GM19193 (cell line): ENCODE results near the gene SPTBN1.

Source experiments
- POLR2A ChIP-seq: IDR thresholded peaks from 4 replicates; pipeline ENCODE4 v1.6.1; 2011; ENCODE audit not compliant: insufficient read depth, insufficient read length; ENCODE audit errors: extremely low read depth

SPTBN1 gene

GRCh38 chr2:54503828-54504227, 47.7 kb downstream of the SPTBN1 start:
- no peak for TF ChIP-seq POLR2A

GRCh38 chr2:54504866-54505265, 48.7 kb downstream of the SPTBN1 start:
- TF ChIP-seq POLR2A: no peak

GRCh38 chr2:54508541-54508940, 52.4 kb downstream of the SPTBN1 start:
- TF ChIP-seq POLR2A: no peak

GRCh38 chr2:54510916-54511315, 54.8 kb downstream of the SPTBN1 start:
- no peak for TF ChIP-seq POLR2A

- no peak for TF ChIP-seq POLR2A
Measured at GRCh38 chr2:54512183-54512582, 56.1 kb downstream of the SPTBN1 start.

GRCh38 chr2:54512663-54513362, 56.7 kb downstream of the SPTBN1 start:
- no peak for TF ChIP-seq POLR2A

- no peak for TF ChIP-seq POLR2A
Measured at GRCh38 chr2:54513363-54513715, 57.2 kb downstream of the SPTBN1 start.

GRCh38 chr2:54514822-54515569, 58.9 kb downstream of the SPTBN1 start:
- no peak for TF ChIP-seq POLR2A

GRCh38 chr2:54516842-54517241, 60.7 kb downstream of the SPTBN1 start:
- no peak for TF ChIP-seq POLR2A

- no peak for TF ChIP-seq POLR2A
Measured at GRCh38 chr2:54518430-54518829, 62.3 kb downstream of the SPTBN1 start.

- TF ChIP-seq POLR2A: no peak
Measured at GRCh38 chr2:54519841-54520459, 63.8 kb downstream of the SPTBN1 start.

- no peak for TF ChIP-seq POLR2A
Measured at GRCh38 chr2:54520687-54521086, 64.6 kb downstream of the SPTBN1 start.

- TF ChIP-seq POLR2A: no peak
Measured at GRCh38 chr2:54522624-54523281, 66.6 kb downstream of the SPTBN1 start.

- no peak for TF ChIP-seq POLR2A
Measured at GRCh38 chr2:54523324-54523959, 67.3 kb downstream of the SPTBN1 start.
